A549 (cell line): ENCODE data around the gene SLPI. TPM values are rescaled to one million over a fixed set of nuclear protein-coding genes. Genes with fewer than 3 reads are reported as not detected.
A peak's percentile ranks its signal among the peaks of the same experiment; 100 is the strongest.

ENCODE experiments used
- ATAC-seq, 2 experiments: fragments of 200-7000 bp in 1 of 2; fragments of >200 bp in 1 of 2; cut with Nextera tagmentation in 1 of 2; cut with Tn5 transposase in 1 of 2; 3 replicates each; pipeline versions ENCODE4 v1.8.0 to v1.9.1; 2018 to 2020; ENCODE audit warnings: mild to moderate bottlenecking in 1 of 2, moderate library complexity in 1 of 2
- CTCF ChIA-PET: fragments of 300-600 bp; sonication (Branson Sonifier 250); formaldehyde crosslinking; extraction: SDS; loops from one replicate; lab custom pipeline; 2021; ENCODE audit warnings: antibody characterized with exemption, inconsistent platforms; lab: Yijun Ruan, JAX
- POLR2A ChIA-PET: fragments of 350-600 bp; formaldehyde crosslinking; extraction: SDS; loops from one replicate; lab custom pipeline; 2021; ENCODE audit warnings: antibody characterized with exemption, inconsistent platforms; lab: Yijun Ruan, JAX
- DNase-seq, 2 experiments: peaks; one replicate each; pipeline versions ENCODE4 v3.0.0 to v3.0.0-alpha.2; 2011 to 2016; ENCODE audit warnings: low read depth in 1 of 2, low spot score in 1 of 2
- FAIRE-seq: peaks from 2 replicates; lab custom pipeline; 2011; peaks lifted over from hg19 to GRCh38; lab: Jason Lieb, UNC
- H3K27ac ChIP-seq, 2 experiments: fragments of >200 bp; sonication (Bioruptor Twin); formaldehyde crosslinking; 3 replicates each; pipeline ENCODE4 v1.5.1; 2016 to 2017
- H3K4me1 ChIP-seq: fragments of >200 bp; sonication (Bioruptor Twin); formaldehyde crosslinking; 3 replicates; pipeline ENCODE4 v1.6.1; 2016
- H3K4me2 ChIP-seq: fragments of >200 bp; sonication (Bioruptor Twin); formaldehyde crosslinking; 3 replicates; pipeline ENCODE4 v1.6.1; 2016
- H3K4me3 ChIP-seq: fragments of >200 bp; sonication (Bioruptor Twin); formaldehyde crosslinking; 3 replicates; pipeline ENCODE4 v1.5.1; 2016
- H3K9me3 ChIP-seq: fragments of >200 bp; sonication (Bioruptor Twin); formaldehyde crosslinking; 3 replicates; pipeline ENCODE4 v1.6.1; 2016
- CBX2 ChIP-seq: fragments of 200-600 bp; sonication (generic); IDR thresholded peaks from 2 replicates; pipeline ENCODE4 v1.6.1; 2016; ENCODE audit warnings: low read depth, mild to moderate bottlenecking, borderline replicate concordance
- CEBPB ChIP-seq, 2 experiments: fragments of >200 bp in 1 of 2; sonication (Bioruptor Twin) in 1 of 2; formaldehyde crosslinking in 1 of 2; IDR thresholded peaks; 2 replicates each; pipeline ENCODE4 v1.6.1; 2012 to 2016
- CTCF ChIP-seq: fragments of >200 bp; sonication (Bioruptor Twin); formaldehyde crosslinking; IDR thresholded peaks from 3 replicates; pipeline ENCODE4 v1.5.1; 2016
- EHMT2 ChIP-seq: fragments of 200-600 bp; sonication (generic); IDR thresholded peaks from 2 replicates; pipeline ENCODE4 v1.6.1; 2016; ENCODE audit warnings: antibody characterized with exemption, low read depth, mild to moderate bottlenecking, moderate library complexity
- FOSL2 ChIP-seq, 2 experiments: fragments of 450-650 bp in 1 of 2; fragments of >200 bp in 1 of 2; sonication (Bioruptor Twin) in 1 of 2; formaldehyde crosslinking; IDR thresholded peaks; 2 replicates each; pipeline versions ENCODE4 v1.5.0 to v1.6.1; 2016 to 2020; ENCODE audit warnings: mild to moderate bottlenecking in 1 of 2, moderate library complexity in 1 of 2
- HOXB5 ChIP-seq: fragments of 250-450 bp; sonication (Bioruptor Pico); IDR thresholded peaks from 2 replicates; pipeline ENCODE4 v1.5.0; 2020; ENCODE audit warnings: mild to moderate bottlenecking, moderate library complexity
- JUN ChIP-seq, 2 experiments: fragments of >200 bp; sonication (Bioruptor Twin); formaldehyde crosslinking; IDR thresholded peaks; 2 replicates in 1 of 2; 3 replicates in 1 of 2; pipeline ENCODE4 v1.6.1; 2016 to 2017
- KDM1A ChIP-seq: fragments of 200-600 bp; sonication (generic); IDR thresholded peaks from 2 replicates; pipeline ENCODE4 v1.6.1; 2016; ENCODE audit warnings: low read depth, mild to moderate bottlenecking
- NPAS2 ChIP-seq: fragments of 250-450 bp; sonication (Bioruptor Pico); IDR thresholded peaks from 2 replicates; pipeline ENCODE4 v1.8.0; 2022; ENCODE audit warnings: mild to moderate bottlenecking, moderate library complexity, borderline replicate concordance
- NR3C1 ChIP-seq: fragments of >200 bp; sonication (Bioruptor Twin); formaldehyde crosslinking; IDR thresholded peaks from 3 replicates; pipeline ENCODE4 v1.6.1; 2017
- POLR2A ChIP-seq: IDR thresholded peaks from 2 replicates; pipeline ENCODE4 v1.6.1; 2012; ENCODE audit warnings: mild to moderate bottlenecking, low read length
- RARB ChIP-seq: fragments of 250-450 bp; sonication (Bioruptor Pico); IDR thresholded peaks from 2 replicates; pipeline ENCODE4 v1.8.0; 2021; ENCODE audit warnings: mild to moderate bottlenecking, moderate library complexity
- RCOR1 ChIP-seq: fragments of 150-350 bp; IDR thresholded peaks from 2 replicates; pipeline ENCODE4 v1.6.1; 2014; ENCODE audit warnings: antibody characterized with exemption, low read length, low read depth
- RFX5 ChIP-seq: fragments of 450-650 bp; IDR thresholded peaks from 2 replicates; pipeline ENCODE4 v1.7.1; 2014; ENCODE audit warnings: antibody characterized with exemption, mild to moderate bottlenecking, moderate library complexity
- SMC3 ChIP-seq: fragments of >200 bp; sonication (Bioruptor Twin); formaldehyde crosslinking; IDR thresholded peaks from 3 replicates; pipeline ENCODE4 v1.6.1; 2018; ENCODE audit warnings: inconsistent platforms
- SREBF2 ChIP-seq: fragments of 450-650 bp; IDR thresholded peaks from 2 replicates; pipeline ENCODE4 v1.6.1; 2014; ENCODE audit warnings: mild to moderate bottlenecking, moderate library complexity
- TP53 ChIP-seq: fragments of 250-450 bp; sonication (Bioruptor Pico); IDR thresholded peaks from 2 replicates; pipeline ENCODE4 v1.5.0; 2021; ENCODE audit warnings: mild to moderate bottlenecking, moderate library complexity
- USF2 ChIP-seq: fragments of 450-650 bp; IDR thresholded peaks from 2 replicates; pipeline ENCODE4 v1.6.1; 2014; ENCODE audit warnings: antibody characterized with exemption
- ZFP36 ChIP-seq: fragments of 450-650 bp; IDR thresholded peaks from 2 replicates; pipeline ENCODE4 v1.6.1; 2014; ENCODE audit warnings: borderline replicate concordance; ENCODE audit not compliant: partially characterized antibody
- WGBS: methylation state at CpG from one replicate; pipeline ENCODE4 v1.1.6; 2017; ENCODE audit errors: missing lambda C conversion rate; 5-methylcytosine and 5-hydroxymethylcytosine counted together
- polyA plus RNA-seq, 4 experiments: library from polyadenylated mRNA; depleted of rRNA in 3 of 4; stranded (reverse); fragments of >200 nt; fragmentation: RNase III in 1 of 4; extraction: RNeasy Plus Mini Kit Qiagen cat#74134 plus additional on column Dnase treatment in 1 of 4; gene quantifications; 2 replicates in 3 of 4; 3 replicates in 1 of 4; pipeline ENCODE4 v1.2.3, GENCODE V29; 2011 to 2017
- TF ChIP-seq, protein P1 (sequence below): fragments of 250-450 bp; sonication (Bioruptor Pico); IDR thresholded peaks from 2 replicates; pipeline ENCODE4 v1.5.0; 2021; ENCODE audit warnings: mild to moderate bottlenecking, moderate library complexity, borderline replicate concordance
- TF ChIP-seq, protein P2 (sequence below): fragments of 250-450 bp; sonication (Bioruptor Pico); IDR thresholded peaks from 2 replicates; pipeline ENCODE4 v1.5.0; 2020; ENCODE audit warnings: low read depth, mild to moderate bottlenecking, moderate library complexity
- TF ChIP-seq, protein P3 (sequence below): fragments of >200 bp; sonication (Bioruptor Twin); formaldehyde crosslinking; IDR thresholded peaks from 3 replicates; pipeline ENCODE4 v1.6.1; 2016

The SLPI gene
- polyA plus RNA-seq, 2 of the 4 experiments (the other 2 are of a cell fraction) = 4.5 to 27.0 TPM

DNA sequence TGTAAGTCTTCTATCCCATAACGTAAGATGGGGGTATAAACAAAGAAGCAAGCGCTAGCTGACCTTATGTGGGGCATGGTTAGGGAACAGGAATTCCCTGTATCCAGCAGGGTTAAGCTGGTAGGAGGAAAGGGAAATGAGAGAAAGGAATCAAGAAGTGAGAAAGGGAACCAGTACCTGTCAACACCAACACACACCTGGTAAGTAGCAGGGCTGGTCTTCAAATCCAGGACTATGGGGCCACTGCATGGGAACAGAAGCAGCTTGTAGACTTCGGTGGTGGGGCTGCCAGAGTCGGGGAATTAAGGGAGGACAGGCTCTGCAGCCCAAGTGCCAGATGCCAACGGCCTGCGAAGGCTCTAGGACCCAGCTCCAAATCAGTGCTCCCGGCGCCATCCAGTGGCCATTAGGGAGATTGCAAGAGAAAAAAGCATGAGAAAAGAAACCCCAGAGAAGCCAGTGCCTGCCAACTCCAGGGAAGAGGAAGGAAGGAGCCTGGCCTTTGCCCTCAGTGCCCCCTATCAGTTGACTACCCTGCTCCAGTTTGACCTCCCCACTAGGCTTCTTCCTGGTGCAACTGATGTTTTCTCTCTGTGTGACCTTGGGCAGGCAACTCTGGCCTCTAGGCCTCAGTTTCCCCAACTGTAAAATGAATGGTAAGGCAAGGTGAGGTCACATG is 36.5 kb upstream of the SLPI start (continued):
- TF ChIP-seq, protein P1, sequence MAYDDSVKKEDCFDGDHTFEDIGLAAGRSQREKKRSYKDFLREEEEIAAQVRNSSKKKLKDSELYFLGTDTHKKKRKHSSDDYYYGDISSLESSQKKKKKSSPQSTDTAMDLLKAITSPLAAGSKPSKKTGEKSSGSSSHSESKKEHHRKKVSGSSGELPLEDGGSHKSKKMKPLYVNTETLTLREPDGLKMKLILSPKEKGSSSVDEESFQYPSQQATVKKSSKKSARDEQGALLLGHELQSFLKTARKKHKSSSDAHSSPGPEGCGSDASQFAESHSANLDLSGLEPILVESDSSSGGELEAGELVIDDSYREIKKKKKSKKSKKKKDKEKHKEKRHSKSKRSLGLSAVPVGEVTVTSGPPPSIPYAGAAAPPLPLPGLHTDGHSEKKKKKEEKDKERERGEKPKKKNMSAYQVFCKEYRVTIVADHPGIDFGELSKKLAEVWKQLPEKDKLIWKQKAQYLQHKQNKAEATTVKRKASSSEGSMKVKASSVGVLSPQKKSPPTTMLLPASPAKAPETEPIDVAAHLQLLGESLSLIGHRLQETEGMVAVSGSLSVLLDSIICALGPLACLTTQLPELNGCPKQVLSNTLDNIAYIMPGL (CRISPR knock-in tag) = no peak
- no peak for TF ChIP-seq TP53 (CRISPR knock-in tag)
- peak; percentile 81 for TF ChIP-seq SMC3
- TF ChIP-seq, protein P2, sequence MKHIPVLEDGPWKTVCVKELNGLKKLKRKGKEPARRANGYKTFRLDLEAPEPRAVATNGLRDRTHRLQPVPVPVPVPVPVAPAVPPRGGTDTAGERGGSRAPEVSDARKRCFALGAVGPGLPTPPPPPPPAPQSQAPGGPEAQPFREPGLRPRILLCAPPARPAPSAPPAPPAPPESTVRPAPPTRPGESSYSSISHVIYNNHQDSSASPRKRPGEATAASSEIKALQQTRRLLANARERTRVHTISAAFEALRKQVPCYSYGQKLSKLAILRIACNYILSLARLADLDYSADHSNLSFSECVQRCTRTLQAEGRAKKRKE (CRISPR knock-in tag) = no peak
- TF ChIP-seq FOSL2 (IDR thresholded peaks at IDR 0.05) = no peak
- TF ChIP-seq FOSL2 (CRISPR knock-in tag; IDR thresholded peaks at IDR 0.05) = no peak
- TF ChIP-seq USF2 = no peak
- no peak for TF ChIP-seq JUN (IDR thresholded peaks at IDR 0.05)
- no peak for TF ChIP-seq NPAS2 (CRISPR knock-in tag)
- TF ChIP-seq, all 56 proteins: peak for 3

DNA sequence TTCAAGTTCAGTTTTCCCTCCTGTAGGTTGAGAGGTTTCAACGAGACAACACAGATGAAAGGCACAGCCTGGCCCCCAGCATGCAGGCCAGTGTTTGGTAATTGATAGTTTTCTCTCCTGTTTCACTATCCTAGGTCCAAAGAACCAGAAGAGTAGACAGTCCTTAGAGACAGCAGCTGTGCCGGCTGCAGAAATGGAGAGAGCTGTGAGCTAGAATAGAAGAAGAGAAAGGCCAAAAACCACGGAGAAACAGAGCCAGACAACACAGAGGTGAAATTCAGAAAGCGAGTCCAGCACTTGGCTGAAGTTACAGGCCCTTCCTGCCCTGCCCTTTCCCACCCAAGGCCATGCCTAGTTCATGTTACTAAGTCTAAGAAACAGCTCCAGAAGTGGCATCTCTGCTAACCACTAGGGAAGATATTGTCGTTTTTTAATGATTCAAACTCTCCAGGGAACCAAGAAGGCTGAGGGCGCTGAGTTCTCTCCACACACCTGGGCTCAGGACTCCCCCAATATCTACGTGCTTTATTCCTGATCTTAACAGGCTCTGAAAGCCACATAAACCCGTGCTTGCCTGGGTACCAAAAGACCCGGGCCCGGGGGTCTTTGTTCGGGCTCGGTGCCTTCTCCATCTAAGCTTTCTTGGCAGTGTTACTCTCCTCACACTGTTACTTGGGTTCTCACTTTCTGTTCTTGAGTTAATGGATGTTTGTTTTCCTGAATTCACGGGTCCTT is 35.7 kb upstream of the SLPI start:
- H3K4me2 ChIP-seq = no peak overlapping the region
- no peak for FAIRE-seq
- H3K9me3 ChIP-seq = peaks cover 11% of the 10 kb centered on the region
- WGBS = 37% methylated on average over 13 of the region's 13 CpGs
- POLR2A ChIA-PET = no interaction called here
- no peak for ATAC-seq
- no peak overlapping the region for H3K4me3 ChIP-seq
- TF ChIP-seq KDM1A (no peak), SREBF2 (no peak), RCOR1 (no peak), CEBPB (IDR thresholded peaks at IDR 0.05) (no peak), NR3C1 (no peak), RARB (CRISPR knock-in tag) (no peak), POLR2A (no peak), EHMT2 (no peak), HOXB5 (CRISPR knock-in tag) (no peak)
- TF ChIP-seq, protein P1 (CRISPR knock-in tag) = no peak
- no peak overlapping the region for H3K27ac ChIP-seq
- no peaks in the 10 kb centered on the region for H3K4me1 ChIP-seq
- no peak for DNase-seq
- CTCF ChIA-PET = interaction anchor here (0.6 to 9.0 kb wide), 66 partner anchors 9 to 537 kb away, joined by 3 to 106 read pairs (median 4); partner anchors contain the start of genes MATN4, SYS1 and TOMM34

GRCh38 chr20:45288860-45289259 is 34.5 kb upstream of the SLPI start:
- 58% methylated on average over 5 of the region's 5 CpGs for WGBS
- DNase-seq (no peak), FAIRE-seq (no peak), ATAC-seq (no peak)
- ChIA-PET POLR2A (no interaction called here), CTCF (interaction anchor here (1.1 to 9.0 kb wide), 6 partner anchors 13 to 276 kb away, joined by 3 to 99 read pairs (median 4); no protein-coding TSS in a partner anchor)
- H3K4me3 ChIP-seq = no peak overlapping the region
- TF ChIP-seq USF2 = no peak
- TF ChIP-seq, protein P3, sequence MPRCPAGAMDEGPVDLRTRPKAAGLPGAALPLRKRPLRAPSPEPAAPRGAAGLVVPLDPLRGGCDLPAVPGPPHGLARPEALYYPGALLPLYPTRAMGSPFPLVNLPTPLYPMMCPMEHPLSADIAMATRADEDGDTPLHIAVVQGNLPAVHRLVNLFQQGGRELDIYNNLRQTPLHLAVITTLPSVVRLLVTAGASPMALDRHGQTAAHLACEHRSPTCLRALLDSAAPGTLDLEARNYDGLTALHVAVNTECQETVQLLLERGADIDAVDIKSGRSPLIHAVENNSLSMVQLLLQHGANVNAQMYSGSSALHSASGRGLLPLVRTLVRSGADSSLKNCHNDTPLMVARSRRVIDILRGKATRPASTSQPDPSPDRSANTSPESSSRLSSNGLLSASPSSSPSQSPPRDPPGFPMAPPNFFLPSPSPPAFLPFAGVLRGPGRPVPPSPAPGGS = no peak
- no peak for TF ChIP-seq CBX2
- TF ChIP-seq POLR2A = no peak
- no peak for TF ChIP-seq RFX5
- peak; percentile 56 for TF ChIP-seq ZFP36
- no peak for TF ChIP-seq NPAS2 (CRISPR knock-in tag)
- no peak for TF ChIP-seq CTCF
- H3K4me1 ChIP-seq = no peaks in the 10 kb centered on the region
- H3K4me2 ChIP-seq = no peak overlapping the region
- H3K27ac ChIP-seq = no peak overlapping the region
- H3K9me3 ChIP-seq = no peaks in the 10 kb centered on the region
